MM.1S (cell line): ENCODE measurements around the gene RLN3.

Experiments used
- DNase-seq: peaks from one replicate; pipeline ENCODE4 v3.0.0-alpha.2; 2015
- H2AFZ ChIP-seq: fragments of 300-600 bp; sonication (generic); 2 replicates; pipeline ENCODE4 v1.6.0; 2016; ENCODE audit warnings: antibody characterized with exemption, low read length
- H3F3A ChIP-seq: fragments of 300-600 bp; sonication (generic); 2 replicates; pipeline ENCODE4 v1.6.1; 2016; ENCODE audit warnings: mild to moderate bottlenecking, antibody characterized with exemption, low read length, moderate library complexity, mixed read lengths; ENCODE audit not compliant: insufficient read depth
- H3K27ac ChIP-seq: fragments of 300-600 bp; sonication (generic); 2 replicates; pipeline ENCODE4 v1.5.1; 2016; ENCODE audit warnings: mild to moderate bottlenecking, low read length
- H3K27me3 ChIP-seq: fragments of 300-600 bp; sonication (generic); replicated peaks from 2 replicates; pipeline ENCODE4 v1.6.0; 2016; ENCODE audit warnings: low read length; ENCODE audit not compliant: insufficient read depth
- H3K36me3 ChIP-seq: fragments of 300-600 bp; sonication (generic); replicated peaks from 2 replicates; pipeline ENCODE4 v1.6.1; 2016; ENCODE audit warnings: mild to moderate bottlenecking, low read length, mixed read lengths; ENCODE audit not compliant: insufficient read depth
- H3K4me1 ChIP-seq: fragments of 300-600 bp; sonication (generic); 2 replicates; pipeline ENCODE4 v1.6.1; 2016; ENCODE audit warnings: low read length, mixed read lengths
- H3K4me2 ChIP-seq: fragments of 300-600 bp; sonication (generic); 2 replicates; pipeline ENCODE4 v1.6.0; 2016; ENCODE audit warnings: low read depth, low read length
- H3K4me3 ChIP-seq: fragments of 300-600 bp; sonication (generic); 2 replicates; pipeline ENCODE4 v1.5.1; 2016; ENCODE audit warnings: low read length, mixed read lengths
- H3K79me2 ChIP-seq: fragments of 300-600 bp; sonication (generic); 2 replicates; pipeline ENCODE4 v1.6.1; 2016; ENCODE audit warnings: mixed run types, low read length, mixed read lengths
- H3K9ac ChIP-seq: fragments of 300-600 bp; sonication (generic); 2 replicates; pipeline ENCODE4 v1.6.1; 2016; ENCODE audit warnings: low read length, mixed read lengths
- H3K9me2 ChIP-seq: fragments of 300-600 bp; sonication (generic); replicated peaks from 2 replicates; pipeline ENCODE4 v1.6.1; 2016; ENCODE audit warnings: mild to moderate bottlenecking, low read length, mixed read lengths; ENCODE audit not compliant: insufficient read depth
- H3K9me3 ChIP-seq: fragments of 300-600 bp; sonication (generic); replicated peaks from 2 replicates; pipeline ENCODE4 v1.6.1; 2016; ENCODE audit warnings: mild to moderate bottlenecking, low read length, mixed read lengths; ENCODE audit not compliant: insufficient read depth
- H4K20me1 ChIP-seq: fragments of 300-600 bp; sonication (generic); 2 replicates; pipeline ENCODE4 v1.6.1; 2016; ENCODE audit warnings: mild to moderate bottlenecking, low read length, moderate library complexity, mixed read lengths; ENCODE audit not compliant: insufficient read depth
- EZH2 ChIP-seq: fragments of 300-600 bp; sonication (generic); optimal IDR thresholded peaks from 2 replicates; pipeline ENCODE3; 2017; ENCODE audit warnings: low read depth, mild to moderate bottlenecking, antibody characterized with exemption, low read length, mixed read lengths
- EZH2phosphoT487 ChIP-seq: fragments of 300-600 bp; sonication (generic); IDR thresholded peaks from 2 replicates; pipeline ENCODE4 v1.6.1; 2018; ENCODE audit warnings: antibody characterized with exemption, low read length
- TF ChIP-seq, protein P1 (sequence below): fragments of 300-600 bp; sonication (generic); IDR thresholded peaks from 2 replicates; pipeline ENCODE4 v1.5.1; 2016; ENCODE audit warnings: antibody characterized with exemption, low read length, mixed read lengths

The RLN3 gene

GRCh38 chr19:14051980-14052379 lies 24.0 kb downstream of the RLN3 start:
- no peak overlapping the region for H2AFZ ChIP-seq
- H3K27me3 ChIP-seq, result peaks cover 8% of the 10 kb centered on the region; the same call in 1 of the 2 replicates
- no peaks in the 10 kb centered on the region for H3K36me3 ChIP-seq
- DNase-seq, result no peak
- TF ChIP-seq EZH2phosphoT487 (no peak), EZH2 (no peak)
- TF ChIP-seq, protein P1, sequence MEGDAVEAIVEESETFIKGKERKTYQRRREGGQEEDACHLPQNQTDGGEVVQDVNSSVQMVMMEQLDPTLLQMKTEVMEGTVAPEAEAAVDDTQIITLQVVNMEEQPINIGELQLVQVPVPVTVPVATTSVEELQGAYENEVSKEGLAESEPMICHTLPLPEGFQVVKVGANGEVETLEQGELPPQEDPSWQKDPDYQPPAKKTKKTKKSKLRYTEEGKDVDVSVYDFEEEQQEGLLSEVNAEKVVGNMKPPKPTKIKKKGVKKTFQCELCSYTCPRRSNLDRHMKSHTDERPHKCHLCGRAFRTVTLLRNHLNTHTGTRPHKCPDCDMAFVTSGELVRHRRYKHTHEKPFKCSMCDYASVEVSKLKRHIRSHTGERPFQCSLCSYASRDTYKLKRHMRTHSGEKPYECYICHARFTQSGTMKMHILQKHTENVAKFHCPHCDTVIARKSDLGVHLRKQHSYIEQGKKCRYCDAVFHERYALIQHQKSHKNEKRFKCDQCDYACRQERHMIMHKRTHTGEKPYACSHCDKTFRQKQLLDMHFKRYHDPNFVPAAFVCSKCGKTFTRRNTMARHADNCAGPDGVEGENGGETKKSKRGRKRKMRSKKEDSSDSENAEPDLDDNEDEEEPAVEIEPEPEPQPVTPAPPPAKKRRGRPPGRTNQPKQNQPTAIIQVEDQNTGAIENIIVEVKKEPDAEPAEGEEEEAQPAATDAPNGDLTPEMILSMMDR, result no peak
- no peaks in the 10 kb centered on the region for H3K9me3 ChIP-seq
- H3K9ac ChIP-seq, result no peak overlapping the region
- no peaks in the 10 kb centered on the region for H3K9me2 ChIP-seq
- H4K20me1 ChIP-seq, result no peaks in the 10 kb centered on the region
- no peak overlapping the region for H3K4me2 ChIP-seq
- no peak overlapping the region for H3K27ac ChIP-seq
- H3F3A ChIP-seq, result no peaks in the 10 kb centered on the region
- no peak overlapping the region for H3K4me3 ChIP-seq
- H3K79me2 ChIP-seq, result no peaks in the 10 kb centered on the region
- no peaks in the 10 kb centered on the region for H3K4me1 ChIP-seq

DNA sequence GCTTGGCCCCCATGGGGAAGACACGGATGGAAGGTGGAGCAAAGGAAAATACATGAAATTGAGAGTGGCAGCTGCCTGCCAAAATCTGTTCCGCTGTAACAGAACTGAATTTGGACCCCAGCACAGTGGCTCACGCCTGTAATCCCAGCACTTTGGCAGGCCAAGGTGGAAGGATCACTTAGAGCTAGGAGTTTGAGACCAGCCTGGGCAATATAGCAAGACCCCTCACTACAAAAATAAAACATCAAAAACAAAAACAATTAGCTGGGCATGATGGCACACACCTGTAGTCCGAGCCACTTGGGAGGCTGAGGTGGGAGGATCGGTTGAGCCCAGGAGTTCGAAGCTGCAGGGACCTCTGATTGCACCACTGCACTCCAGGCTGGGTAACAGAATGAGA lies 24.5 kb downstream of the RLN3 start:
- H3K27ac ChIP-seq, result no peak overlapping the region
- no peaks in the 10 kb centered on the region for H3F3A ChIP-seq
- no peaks in the 10 kb centered on the region for H3K79me2 ChIP-seq
- no peak overlapping the region for H3K9ac ChIP-seq
- no peak overlapping the region for H3K4me2 ChIP-seq
- H3K27me3 ChIP-seq, result peaks cover 8% of the 10 kb centered on the region; the same call in 1 of the 2 replicates
- DNase-seq, result no peak
- no peaks in the 10 kb centered on the region for H4K20me1 ChIP-seq
- H3K9me2 ChIP-seq, result no peaks in the 10 kb centered on the region
- TF ChIP-seq, protein P1, result no peak
- no peak for TF ChIP-seq EZH2phosphoT487
- TF ChIP-seq EZH2, result no peak
- no peaks in the 10 kb centered on the region for H3K36me3 ChIP-seq
- H3K4me1 ChIP-seq, result no peaks in the 10 kb centered on the region
- no peak overlapping the region for H3K4me3 ChIP-seq
- H2AFZ ChIP-seq, result no peak overlapping the region
- no peaks in the 10 kb centered on the region for H3K9me3 ChIP-seq

- Histone ChIP-seq H3K27me3 (peaks cover 12% of the 10 kb centered on the region), H3K4me1 (no peaks in the 10 kb centered on the region)
- TF ChIP-seq EZH2phosphoT487 (no peak), EZH2 (no peak)
- TF ChIP-seq, protein P1, result no peak
Observed at GRCh38 chr19:14053032-14053431, 25.1 kb downstream of the RLN3 start.

More at GRCh38 chr19:14053032-14053431, 25.1 kb downstream of the RLN3 start:
- Histone ChIP-seq H3K27ac (no peak overlapping the region), H3F3A (no peaks in the 10 kb centered on the region), H3K4me3 (no peak overlapping the region), H4K20me1 (no peaks in the 10 kb centered on the region), H3K9ac (no peak overlapping the region), H3K36me3 (no peaks in the 10 kb centered on the region), H3K4me2 (no peak overlapping the region), H3K9me3 (no peaks in the 10 kb centered on the region), H3K9me2 (no peaks in the 10 kb centered on the region), H3K79me2 (no peaks in the 10 kb centered on the region), H2AFZ (no peak overlapping the region)
- no peak for DNase-seq
